GM18870 (cell line): Measurements from ENCODE around the gene MAPK13.
"Not testable (repeated sequence)": the region's sequence is repeated elsewhere in the genome, so short reads cannot be mapped to it uniquely, and the experiment has no call there.

Experiments used
- ATAC-seq: cut with Tn5 transposase; IDR thresholded peaks from one replicate; pipeline ENCODE4 v1.9.1; 2021; ENCODE audit warnings: moderate library complexity; ENCODE audit not compliant: unreplicated experiment

MAPK13 gene

DNA sequence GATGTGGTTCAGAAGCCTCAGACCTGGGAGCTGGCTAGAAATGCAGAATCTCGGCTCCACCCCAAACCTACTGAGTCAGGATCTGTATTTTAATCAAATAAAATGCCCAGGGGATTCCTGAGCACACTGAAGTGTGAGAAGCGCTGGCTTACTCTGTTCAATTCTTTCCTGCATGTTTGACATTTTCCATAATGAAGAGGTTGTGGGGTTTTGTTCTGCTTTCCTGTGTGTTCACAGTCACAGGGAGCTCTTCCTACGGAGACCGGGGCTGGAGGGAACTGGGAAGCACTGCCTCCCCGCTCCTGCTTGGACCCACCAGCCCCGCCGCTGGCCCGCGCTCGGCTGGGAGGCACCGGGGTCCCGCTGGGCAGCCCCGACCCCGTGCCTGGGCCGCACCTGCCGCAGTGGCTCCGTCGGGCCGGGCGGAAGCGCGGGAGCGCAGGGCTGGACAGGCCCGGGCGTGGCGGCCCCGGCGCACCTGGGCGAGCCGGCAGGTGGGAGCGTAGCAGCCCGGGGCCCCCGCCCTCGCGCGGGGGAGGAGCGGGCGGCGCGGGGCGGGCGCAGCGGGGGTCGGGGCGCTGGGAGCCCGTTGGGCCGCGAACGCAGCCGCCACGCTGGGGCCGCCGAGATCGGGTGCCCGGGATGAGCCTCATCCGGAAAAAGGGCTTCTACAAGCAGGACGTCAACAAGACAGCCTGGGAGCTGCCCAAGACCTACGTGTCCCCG, at the start of gene MAPK13:
Gene MAPK13 (plus strand): TSS at position 573 of the 726 bp plus-strand sequence. CDS start 70 bp downstream, at position 643.
- ATAC-seq: no peak

- no peak for ATAC-seq
These were observed 48.0 kb upstream of the MAPK13 start for GRCh38 chr6:36082318-36082717.

DNA sequence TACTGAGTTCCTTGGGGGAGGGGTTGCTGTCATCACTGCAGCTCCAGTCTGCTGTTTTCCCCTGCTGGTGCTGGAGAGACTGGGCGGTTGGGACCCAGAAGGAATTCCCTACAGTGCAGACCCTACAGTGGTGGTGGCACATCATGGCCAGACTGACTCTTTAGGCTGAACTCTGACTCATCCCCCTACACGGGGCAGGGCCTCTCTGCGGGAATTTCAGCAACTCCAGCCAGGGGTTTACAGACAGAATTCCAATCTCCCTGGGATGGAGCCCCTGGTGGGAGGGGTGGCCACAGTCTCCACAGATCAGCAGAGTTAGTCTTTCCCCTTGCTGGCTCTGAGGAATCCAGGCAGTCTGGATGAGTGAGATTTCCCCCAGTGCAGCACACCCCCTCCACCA, 46.9 kb upstream of the MAPK13 start:
- no peak for ATAC-seq

GRCh38 chr6:36088204-36088603, 42.1 kb upstream of the MAPK13 start:
- not testable (repeated sequence) for ATAC-seq

DNA sequence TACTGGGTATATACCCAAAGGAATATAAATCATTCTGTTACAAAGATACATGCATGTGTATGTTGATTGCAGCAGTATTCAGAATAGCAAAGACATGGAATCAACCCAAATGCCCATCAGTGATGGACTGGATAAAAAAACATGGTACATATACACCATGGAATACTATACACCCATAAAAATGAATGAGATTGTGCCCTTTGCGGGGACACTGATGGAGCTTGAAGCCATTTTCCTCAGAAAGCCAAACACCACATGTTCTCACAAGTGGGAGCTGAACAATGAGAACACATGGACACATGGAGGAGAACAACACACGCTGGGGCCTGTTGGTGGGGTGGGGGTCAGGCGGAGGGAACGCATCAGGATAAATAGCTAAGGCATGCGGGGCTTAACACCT, 41.3 kb upstream of the MAPK13 start:
- no peak for ATAC-seq

- ATAC-seq: no peak
These were observed 36.1 kb upstream of the MAPK13 start for GRCh38 chr6:36094238-36094637.

DNA sequence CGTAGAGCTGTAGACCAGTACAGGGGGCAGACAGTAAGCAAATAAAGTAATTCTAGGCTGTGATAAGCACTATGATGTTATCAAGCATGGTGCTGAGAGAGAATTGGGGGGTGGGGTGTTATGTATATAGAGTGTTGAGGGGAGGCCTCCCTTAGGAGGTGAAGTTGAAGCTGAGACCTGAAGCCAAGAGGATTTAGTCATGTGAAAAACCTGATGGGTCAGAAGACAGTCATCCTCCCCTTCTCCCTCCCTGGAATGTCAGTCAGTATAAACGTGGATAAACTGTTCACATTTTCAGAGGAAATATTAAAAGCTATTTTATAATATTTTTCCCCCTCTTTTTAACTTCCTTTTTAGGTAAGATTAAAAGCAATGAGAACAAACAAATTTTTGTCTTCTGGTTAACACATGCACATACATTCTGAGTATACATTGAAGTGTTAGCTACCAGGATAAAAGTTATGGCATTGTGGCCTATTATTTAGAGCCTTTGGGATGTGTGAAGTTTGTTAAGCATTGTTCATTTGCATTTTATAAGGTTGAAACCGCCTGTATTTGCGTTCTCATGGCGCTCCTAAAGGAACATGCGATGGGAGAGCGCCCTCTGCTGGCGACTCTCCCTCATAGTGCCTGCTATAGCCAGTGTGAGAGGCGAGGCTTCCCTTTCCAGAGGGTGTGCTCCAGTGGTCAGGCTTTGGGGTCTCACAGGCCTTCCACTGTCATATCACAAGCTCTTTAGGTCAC, 35.4 kb upstream of the MAPK13 start:
- ATAC-seq: no peak

DNA sequence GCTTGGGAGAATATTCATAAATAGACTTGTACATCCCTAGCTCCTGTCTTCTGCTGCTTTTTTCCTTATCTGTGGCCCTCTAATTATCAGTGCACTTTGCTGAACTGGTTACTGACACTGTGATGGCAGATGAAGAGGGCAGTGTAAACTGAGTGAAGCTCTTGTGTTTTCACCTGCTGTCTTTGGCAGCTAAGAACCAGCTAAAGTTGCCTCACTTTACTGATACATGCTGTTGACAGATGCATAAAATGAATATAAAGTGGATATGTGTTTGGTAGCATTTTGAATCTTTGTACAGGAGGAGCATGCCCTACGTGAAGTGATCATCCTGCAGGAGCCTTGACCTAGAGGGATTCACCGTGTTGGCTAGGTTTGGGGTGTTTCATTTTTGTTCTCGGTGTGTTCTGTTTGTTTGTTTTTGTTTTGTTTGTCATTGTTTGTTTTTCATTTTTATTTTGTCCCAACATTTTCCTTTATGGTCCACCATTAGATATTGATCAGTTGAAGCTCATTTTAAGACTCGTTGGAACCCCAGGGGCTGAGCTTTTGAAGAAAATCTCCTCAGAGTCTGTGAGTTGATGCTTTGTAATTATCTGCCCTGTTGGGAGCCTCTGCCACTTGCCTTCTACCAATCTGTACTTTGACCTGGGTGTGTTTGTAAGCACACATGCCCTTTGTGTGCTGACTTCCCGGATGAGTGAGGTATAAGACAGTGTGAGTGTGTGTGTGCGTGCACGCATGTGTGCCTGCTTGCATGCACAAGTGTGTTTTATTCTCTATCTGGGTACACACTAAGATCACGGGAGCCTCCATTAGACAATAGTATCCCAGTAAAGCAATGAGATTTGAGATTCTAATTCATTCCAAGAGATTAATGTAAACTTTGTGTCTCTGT, 34.6 kb upstream of the MAPK13 start:
- ATAC-seq: no peak

GRCh38 chr6:36098253-36098919, 31.9 kb upstream of the MAPK13 start:
- no peak for ATAC-seq

DNA sequence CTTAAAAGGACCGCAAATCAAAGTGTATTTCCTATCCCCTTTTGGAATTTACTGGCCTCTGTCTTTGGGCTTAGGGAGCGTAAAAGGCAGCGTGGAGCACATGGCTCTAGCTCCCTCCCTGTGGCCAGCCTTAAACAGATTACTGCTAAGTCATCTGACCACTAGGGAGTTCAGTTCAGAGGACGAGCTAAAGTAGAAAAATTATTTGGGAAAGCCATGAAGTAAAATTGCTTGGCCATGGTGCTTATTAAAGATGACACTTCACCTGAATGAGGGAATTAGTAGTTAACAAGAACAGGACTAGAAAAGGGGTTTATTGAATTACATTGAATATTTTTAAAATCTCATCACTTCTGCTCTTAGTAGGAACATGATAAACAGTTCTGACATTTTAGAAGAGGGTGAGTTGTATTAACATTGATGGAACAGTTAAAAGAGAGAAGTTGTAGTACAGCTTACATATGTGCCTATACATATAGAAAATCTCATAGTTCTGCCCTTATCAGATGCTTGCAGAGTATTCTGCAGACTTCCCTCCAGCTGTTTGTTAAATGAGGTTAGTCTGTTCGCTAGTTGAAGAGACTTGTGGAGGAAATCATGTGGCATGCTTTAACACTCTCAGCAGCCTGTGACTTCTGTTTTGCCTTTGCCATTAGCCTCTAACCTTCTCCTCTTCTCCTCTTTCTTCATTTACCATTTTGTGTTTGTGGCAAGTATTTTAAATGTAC, 31.2 kb upstream of the MAPK13 start:
- ATAC-seq: no peak

DNA sequence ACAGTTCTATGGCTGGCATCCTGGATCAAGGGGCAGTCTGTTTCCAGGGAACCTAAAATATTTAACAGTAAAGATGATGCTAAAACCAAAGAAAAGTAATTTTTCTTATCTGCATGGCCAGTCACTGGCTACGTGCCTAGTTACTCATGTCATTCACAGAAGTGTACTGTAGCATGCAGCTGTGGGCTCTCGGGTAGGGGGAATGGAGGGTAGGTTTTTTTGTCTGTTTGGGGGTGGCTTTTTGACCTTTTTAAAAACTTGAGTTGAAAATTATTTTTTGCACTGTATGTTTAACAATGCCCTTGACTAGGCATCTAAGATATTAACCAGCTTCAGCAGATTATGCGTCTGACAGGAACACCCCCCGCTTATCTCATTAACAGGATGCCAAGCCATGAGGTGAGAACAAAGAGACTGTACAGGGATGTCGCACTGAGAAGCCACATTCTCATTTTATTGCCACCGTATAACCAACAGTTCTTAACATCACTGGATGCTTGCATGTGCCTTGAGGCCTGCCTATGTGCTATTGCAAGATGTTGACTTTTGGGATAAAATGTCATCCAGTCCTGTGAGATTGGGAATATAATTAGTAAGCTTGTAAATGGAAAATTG, 30.3 kb upstream of the MAPK13 start:
- no peak for ATAC-seq

DNA sequence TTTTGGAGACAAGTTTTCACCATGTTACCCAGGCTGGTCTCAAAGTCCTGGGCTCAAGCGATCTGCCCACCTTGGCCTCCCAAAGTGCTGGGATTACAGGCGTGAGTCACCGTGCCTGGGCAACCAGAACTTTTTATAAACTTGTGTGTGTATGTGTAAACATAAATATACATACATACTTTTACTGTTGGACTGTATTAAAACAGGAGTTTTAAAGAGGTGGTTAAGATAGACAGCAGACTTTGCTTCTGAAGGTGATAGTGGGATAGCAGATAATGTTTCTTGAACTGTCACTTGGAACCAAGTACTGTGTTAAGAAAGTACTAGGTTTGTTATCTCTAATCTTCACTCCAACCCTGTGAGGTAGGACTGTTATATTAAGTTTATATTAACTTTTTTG, 28.6 kb upstream of the MAPK13 start:
- no peak for ATAC-seq

GRCh38 chr6:36102853-36103252, 27.5 kb upstream of the MAPK13 start:
- no peak for ATAC-seq

DNA sequence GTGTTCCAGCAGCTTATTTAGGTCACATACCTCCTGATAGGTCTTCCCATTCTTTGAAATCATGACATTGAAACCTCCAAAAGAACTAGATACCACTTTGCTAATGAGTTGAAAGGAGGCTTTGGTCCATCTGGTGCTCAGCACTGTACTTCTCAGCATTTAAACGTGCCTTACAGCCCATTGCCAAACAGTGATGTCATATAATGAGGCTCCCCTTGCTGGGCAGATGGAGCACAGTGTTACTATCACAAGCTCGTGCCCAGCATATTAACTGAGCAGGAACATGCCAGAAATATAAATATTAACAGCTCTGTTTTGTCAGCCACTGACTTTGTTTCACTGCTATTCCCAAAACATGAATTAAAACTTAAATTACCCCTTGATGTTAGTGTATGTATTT, 25.5 kb upstream of the MAPK13 start:
- ATAC-seq: no peak

- ATAC-seq: no peak
These were observed 21.2 kb upstream of the MAPK13 start for GRCh38 chr6:36109092-36109491.

GRCh38 chr6:36110050-36110449, 20.3 kb upstream of the MAPK13 start:
- ATAC-seq: no peak

GRCh38 chr6:36110863-36111262, 19.4 kb upstream of the MAPK13 start:
- ATAC-seq: no peak

GRCh38 chr6:36111526-36111925, 18.8 kb upstream of the MAPK13 start:
- ATAC-seq: no peak

GRCh38 chr6:36113049-36113448, 17.3 kb upstream of the MAPK13 start:
- ATAC-seq: no peak

- ATAC-seq: no peak
These were observed 16.6 kb upstream of the MAPK13 start for GRCh38 chr6:36113703-36114102.
